SK-N-SH (cell line): ENCODE data around the gene KCND3. TPM values are rescaled to one million over a fixed set of nuclear protein-coding genes. Genes with fewer than 3 reads are reported as not detected.

Experiments used
- CTCF ChIA-PET: fragments of 300-600, 350-600 bp; formaldehyde crosslinking; extraction: SDS; loops from one replicate; lab custom pipeline; 2021; lab: Yijun Ruan, JAX
- POLR2A ChIA-PET: fragments of 350-600 bp; sonication (Branson Sonifier 250); formaldehyde crosslinking; extraction: SDS; loops from one replicate; lab custom pipeline; 2020; ENCODE audit warnings: antibody characterized with exemption, inconsistent platforms; lab: Yijun Ruan, JAX
- DNase-seq: peaks from one replicate; pipeline ENCODE4 v3.0.0; 2012
- H2AFZ ChIP-seq: fragments of 200-600 bp; sonication (generic); 2 replicates; pipeline ENCODE4 v1.8.1; 2016; ENCODE audit warnings: antibody characterized with exemption, mild to moderate bottlenecking, low read depth
- H3F3A ChIP-seq: fragments of 200-600 bp; sonication (generic); replicated peaks from 2 replicates; pipeline ENCODE3; 2016; ENCODE audit warnings: antibody characterized with exemption, mild to moderate bottlenecking; ENCODE audit not compliant: insufficient read depth
- H3K27ac ChIP-seq, 2 experiments: fragments of 200-500 bp in 1 of 2; fragments of 200-600 bp in 1 of 2; sonication (Bioruptor generic) in 1 of 2; sonication (generic), shearing (Covaris generic) in 1 of 2; 2 replicates each; pipeline versions ENCODE4 v1.5.1 to v1.6.1; 2014 to 2016; ENCODE audit warnings: low read depth in 2 of 2, inconsistent platforms in 1 of 2, low read length in 1 of 2, mild to moderate bottlenecking in 1 of 2, mixed read lengths in 1 of 2
- H3K27me3 ChIP-seq: fragments of 200-600 bp; sonication (generic), shearing (Covaris generic); 2 replicates; pipeline ENCODE4 v1.6.1; 2016; ENCODE audit warnings: mixed run types; ENCODE audit not compliant: insufficient read depth
- H3K36me3 ChIP-seq, 2 experiments: fragments of 200-500 bp in 1 of 2; fragments of 200-600 bp in 1 of 2; sonication (Bioruptor generic) in 1 of 2; sonication (generic) in 1 of 2; replicated peaks in 1 of 2; 2 replicates each; pipeline versions ENCODE3 to v1.5.1; 2014 to 2016; ENCODE audit warnings: low read length in 1 of 2, mild to moderate bottlenecking in 1 of 2; ENCODE audit not compliant: insufficient read depth in 2 of 2, control insufficient read depth in 1 of 2
- H3K4me1 ChIP-seq, 2 experiments: fragments of 200-500 bp in 1 of 2; fragments of 200-600 bp in 1 of 2; sonication (Bioruptor generic) in 1 of 2; sonication (generic), shearing (Covaris generic) in 1 of 2; 2 replicates each; pipeline versions ENCODE4 v1.5.1 to v1.6.1; 2014 to 2016; ENCODE audit warnings: low read depth in 1 of 2, low read length in 1 of 2, mixed run types in 1 of 2; ENCODE audit not compliant: insufficient read depth in 2 of 2, control insufficient read depth in 1 of 2
- H3K4me2 ChIP-seq: fragments of 200-600 bp; sonication (generic), shearing (Covaris generic); 2 replicates; pipeline ENCODE4 v1.6.1; 2017; ENCODE audit warnings: mixed run types
- H3K4me3 ChIP-seq, 2 experiments: fragments of 200-500 bp in 1 of 2; fragments of 200-600 bp in 1 of 2; sonication (Bioruptor generic) in 1 of 2; sonication (generic), shearing (Covaris generic) in 1 of 2; 2 replicates each; pipeline versions ENCODE4 v1.5.1 to v1.8.1; 2014 to 2016; ENCODE audit warnings: low read depth in 2 of 2, inconsistent platforms in 1 of 2, low read length in 1 of 2, mild to moderate bottlenecking in 1 of 2, mixed read lengths in 1 of 2, moderate library complexity in 1 of 2
- H3K79me2 ChIP-seq: fragments of 200-600 bp; sonication (generic); 2 replicates; pipeline ENCODE4 v1.8.1; 2017; ENCODE audit warnings: mild to moderate bottlenecking; ENCODE audit not compliant: insufficient read depth
- H3K9ac ChIP-seq: fragments of 200-600 bp; sonication (generic); 2 replicates; pipeline ENCODE4 v1.6.1; 2017; ENCODE audit warnings: mixed run types
- H3K9me2 ChIP-seq: fragments of 200-600 bp; sonication (generic); 2 replicates; pipeline ENCODE4 v1.6.1; 2017; ENCODE audit warnings: mixed run types
- H3K9me3 ChIP-seq: fragments of 200-600 bp; sonication (generic); 2 replicates; pipeline ENCODE4 v1.6.1; 2017; ENCODE audit warnings: mixed run types, mild to moderate bottlenecking, moderate library complexity
- H4K20me1 ChIP-seq: fragments of 200-600 bp; sonication (generic); 2 replicates; pipeline ENCODE4 v1.6.1; 2017; ENCODE audit warnings: mild to moderate bottlenecking, mixed run types; ENCODE audit not compliant: insufficient read depth
- EP300 ChIP-seq, 2 experiments: IDR thresholded peaks; 2 replicates each; pipeline versions ENCODE4 v1.4.0 to v1.6.1; 2012; ENCODE audit warnings: borderline replicate concordance in 1 of 2, low read depth in 1 of 2, low read length in 1 of 2
- FOSL2 ChIP-seq: IDR thresholded peaks from 2 replicates; pipeline ENCODE4 v1.4.0; 2012; ENCODE audit warnings: low read depth, mild to moderate bottlenecking, moderate library complexity, borderline replicate concordance
- FOXJ3 ChIP-seq: sonication (generic); formaldehyde crosslinking; IDR thresholded peaks from 2 replicates; pipeline ENCODE4 v1.5.1; 2020; ENCODE audit warnings: mild to moderate bottlenecking, missing genetic modification reagents
- GABPA ChIP-seq: IDR thresholded peaks from 2 replicates; pipeline ENCODE4 v1.4.0; 2012; ENCODE audit warnings: low read depth, mild to moderate bottlenecking
- GATA2 ChIP-seq: sonication (generic); formaldehyde crosslinking; IDR thresholded peaks from 2 replicates; pipeline ENCODE4 v1.5.0; 2020; ENCODE audit warnings: mild to moderate bottlenecking, missing genetic modification reagents
- MEF2A ChIP-seq: IDR thresholded peaks from 2 replicates; pipeline ENCODE4 v1.4.0; 2012; ENCODE audit warnings: low read depth, borderline replicate concordance
- NFIC ChIP-seq: IDR thresholded peaks from 2 replicates; pipeline ENCODE4 v1.4.0; 2012; ENCODE audit warnings: borderline replicate concordance
- RAD21 ChIP-seq: IDR thresholded peaks from 2 replicates; pipeline ENCODE4 v1.6.1; 2012; ENCODE audit warnings: mild to moderate bottlenecking, low read length
- RCOR1 ChIP-seq: fragments of 150-350 bp; IDR thresholded peaks from 2 replicates; pipeline ENCODE4 v1.6.1; 2017; ENCODE audit warnings: antibody characterized with exemption, low read length
- RXRA ChIP-seq: IDR thresholded peaks from 2 replicates; pipeline ENCODE4 v1.4.0; 2012; ENCODE audit warnings: low read depth, mild to moderate bottlenecking, borderline replicate concordance
- SMC3 ChIP-seq: IDR thresholded peaks from 2 replicates; pipeline ENCODE4 v1.6.1; 2012; ENCODE audit warnings: low read depth, low read length, improper control_type of control experiment
- TEAD4 ChIP-seq: IDR thresholded peaks from 2 replicates; pipeline ENCODE4 v1.4.0; 2012; ENCODE audit warnings: mild to moderate bottlenecking, borderline replicate concordance; ENCODE audit not compliant: insufficient read depth
- YY1 ChIP-seq: IDR thresholded peaks from 2 replicates; pipeline ENCODE4 v1.4.0; 2012; ENCODE audit warnings: low read depth, mild to moderate bottlenecking
- WGBS: methylation state at CpG from one replicate; pipeline ENCODE4 v1.1.6; 2017; ENCODE audit warnings: low lambda C conversion rate; 5-methylcytosine and 5-hydroxymethylcytosine counted together
- polyA plus RNA-seq, 3 experiments: library from polyadenylated mRNA; depleted of rRNA; stranded (reverse); fragments of >200 nt; gene quantifications; 2 replicates each; pipeline ENCODE4 v1.2.3, GENCODE V29; 2012
- TF ChIP-seq, protein P1 (sequence below): IDR thresholded peaks from 2 replicates; pipeline ENCODE4; 2012
- TF ChIP-seq, protein P2 (sequence below): fragments of 150-350 bp; IDR thresholded peaks from 2 replicates; pipeline ENCODE4 v1.6.1; 2016; ENCODE audit warnings: mild to moderate bottlenecking, low read depth, low read length
- TF ChIP-seq, protein P3 (sequence below): fragments of 200-600 bp; sonication (generic); IDR thresholded peaks from 2 replicates; pipeline ENCODE4 v1.6.1; 2017; ENCODE audit warnings: antibody characterized with exemption, mild to moderate bottlenecking, moderate library complexity

Gene KCND3
- polyA plus RNA-seq, 1 of the 3 experiments (the other 2 are of a cell fraction) = not detected

DNA sequence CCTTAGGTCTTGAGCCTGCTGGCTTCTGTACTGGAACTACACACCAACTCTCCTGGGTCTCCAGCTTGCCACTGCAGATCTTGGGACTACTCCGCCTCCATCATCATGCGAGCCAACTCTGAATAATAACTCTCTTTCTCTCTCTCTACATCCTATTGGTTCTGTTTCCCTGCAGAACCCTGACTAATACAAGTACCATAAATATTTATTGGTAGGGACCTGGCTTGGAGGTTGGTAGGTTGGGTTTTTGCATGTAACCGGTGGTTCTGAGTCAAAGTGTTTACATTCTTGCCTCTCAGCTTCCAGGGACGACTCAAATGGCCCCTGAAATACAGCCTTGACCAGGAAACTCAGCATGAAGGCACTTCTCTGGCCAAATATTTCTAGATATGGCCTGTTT lies 110.4 kb downstream of the KCND3 start:
- no peak overlapping the region for H3K4me2 ChIP-seq
- DNase-seq = no peak
- H2AFZ ChIP-seq = no peak overlapping the region
- H4K20me1 ChIP-seq = no peaks in the 10 kb centered on the region
- no peaks in the 10 kb centered on the region for H3K36me3 ChIP-seq
- CTCF ChIA-PET = interaction anchor here (0.8 to 1.2 kb wide), 2 partner anchors 17 to 19 kb away, joined by 3 read pairs; no protein-coding TSS in a partner anchor
- 48% methylated on average over 4 of the region's 4 CpGs for WGBS
- H3F3A ChIP-seq = no peaks in the 10 kb centered on the region
- no peaks in the 10 kb centered on the region for H3K9me3 ChIP-seq
- no peak overlapping the region for H3K27ac ChIP-seq
- no peak overlapping the region for H3K4me3 ChIP-seq
- no peak overlapping the region for H3K9ac ChIP-seq
- TF ChIP-seq YY1 = no peak
- no peak for TF ChIP-seq EP300 (IDR thresholded peaks at IDR 0.05; ENCODE audit: borderline replicate concordance in 1 of 2, low read depth in 1 of 2, low read length in 1 of 2)
- TF ChIP-seq GABPA = no peak
- TF ChIP-seq, protein P1, sequence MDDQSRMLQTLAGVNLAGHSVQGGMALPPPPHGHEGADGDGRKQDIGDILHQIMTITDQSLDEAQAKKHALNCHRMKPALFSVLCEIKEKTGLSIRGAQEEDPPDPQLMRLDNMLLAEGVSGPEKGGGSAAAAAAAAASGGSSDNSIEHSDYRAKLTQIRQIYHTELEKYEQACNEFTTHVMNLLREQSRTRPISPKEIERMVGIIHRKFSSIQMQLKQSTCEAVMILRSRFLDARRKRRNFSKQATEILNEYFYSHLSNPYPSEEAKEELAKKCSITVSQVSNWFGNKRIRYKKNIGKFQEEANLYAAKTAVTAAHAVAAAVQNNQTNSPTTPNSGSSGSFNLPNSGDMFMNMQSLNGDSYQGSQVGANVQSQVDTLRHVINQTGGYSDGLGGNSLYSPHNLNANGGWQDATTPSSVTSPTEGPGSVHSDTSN = no peak
- no peak for TF ChIP-seq RXRA
- TF ChIP-seq FOXJ3 = no peak
- TF ChIP-seq SMC3 = no peak
- no peak for TF ChIP-seq NFIC
- TF ChIP-seq, protein P2, sequence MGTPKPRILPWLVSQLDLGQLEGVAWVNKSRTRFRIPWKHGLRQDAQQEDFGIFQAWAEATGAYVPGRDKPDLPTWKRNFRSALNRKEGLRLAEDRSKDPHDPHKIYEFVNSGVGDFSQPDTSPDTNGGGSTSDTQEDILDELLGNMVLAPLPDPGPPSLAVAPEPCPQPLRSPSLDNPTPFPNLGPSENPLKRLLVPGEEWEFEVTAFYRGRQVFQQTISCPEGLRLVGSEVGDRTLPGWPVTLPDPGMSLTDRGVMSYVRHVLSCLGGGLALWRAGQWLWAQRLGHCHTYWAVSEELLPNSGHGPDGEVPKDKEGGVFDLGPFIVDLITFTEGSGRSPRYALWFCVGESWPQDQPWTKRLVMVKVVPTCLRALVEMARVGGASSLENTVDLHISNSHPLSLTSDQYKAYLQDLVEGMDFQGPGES = no peak
- TF ChIP-seq FOSL2 = no peak
- TF ChIP-seq MEF2A = no peak
- TF ChIP-seq RCOR1 = no peak
- TF ChIP-seq, protein P3, sequence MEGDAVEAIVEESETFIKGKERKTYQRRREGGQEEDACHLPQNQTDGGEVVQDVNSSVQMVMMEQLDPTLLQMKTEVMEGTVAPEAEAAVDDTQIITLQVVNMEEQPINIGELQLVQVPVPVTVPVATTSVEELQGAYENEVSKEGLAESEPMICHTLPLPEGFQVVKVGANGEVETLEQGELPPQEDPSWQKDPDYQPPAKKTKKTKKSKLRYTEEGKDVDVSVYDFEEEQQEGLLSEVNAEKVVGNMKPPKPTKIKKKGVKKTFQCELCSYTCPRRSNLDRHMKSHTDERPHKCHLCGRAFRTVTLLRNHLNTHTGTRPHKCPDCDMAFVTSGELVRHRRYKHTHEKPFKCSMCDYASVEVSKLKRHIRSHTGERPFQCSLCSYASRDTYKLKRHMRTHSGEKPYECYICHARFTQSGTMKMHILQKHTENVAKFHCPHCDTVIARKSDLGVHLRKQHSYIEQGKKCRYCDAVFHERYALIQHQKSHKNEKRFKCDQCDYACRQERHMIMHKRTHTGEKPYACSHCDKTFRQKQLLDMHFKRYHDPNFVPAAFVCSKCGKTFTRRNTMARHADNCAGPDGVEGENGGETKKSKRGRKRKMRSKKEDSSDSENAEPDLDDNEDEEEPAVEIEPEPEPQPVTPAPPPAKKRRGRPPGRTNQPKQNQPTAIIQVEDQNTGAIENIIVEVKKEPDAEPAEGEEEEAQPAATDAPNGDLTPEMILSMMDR = no peak
- TF ChIP-seq TEAD4 = no peak
- TF ChIP-seq GATA2 (CRISPR knock-in tag) = no peak
- TF ChIP-seq RAD21 = no peak
- TF ChIP-seq, all 33 proteins: peak for 0
- POLR2A ChIA-PET = interaction anchor here (0.6 kb wide), 1 partner anchor 13 kb away, joined by 3 read pairs; no protein-coding TSS in a partner anchor
- Histone ChIP-seq H3K4me1 (peaks cover 0 to 13% of the 10 kb centered on the region in 2 experiments; a peak in 1 of 4 replicates), H3K79me2 (no peaks in the 10 kb centered on the region), H3K9me2 (no peaks in the 10 kb centered on the region), H3K27me3 (peaks cover 18% of the 10 kb centered on the region)
